ENCODE data around the gene ACP7. TPM values are rescaled to one million over a fixed set of nuclear protein-coding genes. Genes with fewer than 3 reads are reported as not detected.

ACP7 gene
- total and polyA plus RNA-seq, 8 donors: 0.13 to 0.23 (median 0.18) TPM; not detected in 2

DNA sequence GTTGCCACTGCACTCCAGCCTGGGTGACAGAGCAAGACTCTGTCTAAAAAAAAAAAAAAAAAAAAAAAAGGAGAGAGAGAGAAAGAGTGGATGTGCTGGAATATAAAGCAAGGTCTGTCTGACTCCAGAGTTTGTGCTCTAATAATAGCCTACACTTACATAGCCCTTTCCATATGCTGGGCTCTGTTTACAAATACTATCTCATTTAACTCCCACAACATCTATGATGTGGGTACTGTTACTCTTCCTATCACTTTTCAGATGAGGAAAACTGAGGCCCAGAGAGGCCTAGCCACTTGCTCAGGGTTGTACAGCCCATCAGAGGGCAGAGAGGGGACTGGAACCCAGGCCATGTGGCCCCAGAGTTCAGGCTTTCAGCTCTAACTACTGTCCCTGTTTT, 25.5 kb downstream of the ACP7 start:
- Histone ChIP-seq H3K4me1 (no peaks in the 10 kb centered on the region), H3K27ac (no peak overlapping the region), H3K27me3 (peaks cover 0 to 42% of the 10 kb centered on the region in 2 donors), H3K4me3 (no peak overlapping the region), H3K9me3 (no peaks in the 10 kb centered on the region), H3K36me3 (no peaks in the 10 kb centered on the region)
- no peak for TF ChIP-seq CTCF (IDR thresholded peaks at IDR 0.05)
- no peak for ATAC-seq
- intact Hi-C loops (cut with DNase I): no loop called here
- DNase-seq: no peak

DNA sequence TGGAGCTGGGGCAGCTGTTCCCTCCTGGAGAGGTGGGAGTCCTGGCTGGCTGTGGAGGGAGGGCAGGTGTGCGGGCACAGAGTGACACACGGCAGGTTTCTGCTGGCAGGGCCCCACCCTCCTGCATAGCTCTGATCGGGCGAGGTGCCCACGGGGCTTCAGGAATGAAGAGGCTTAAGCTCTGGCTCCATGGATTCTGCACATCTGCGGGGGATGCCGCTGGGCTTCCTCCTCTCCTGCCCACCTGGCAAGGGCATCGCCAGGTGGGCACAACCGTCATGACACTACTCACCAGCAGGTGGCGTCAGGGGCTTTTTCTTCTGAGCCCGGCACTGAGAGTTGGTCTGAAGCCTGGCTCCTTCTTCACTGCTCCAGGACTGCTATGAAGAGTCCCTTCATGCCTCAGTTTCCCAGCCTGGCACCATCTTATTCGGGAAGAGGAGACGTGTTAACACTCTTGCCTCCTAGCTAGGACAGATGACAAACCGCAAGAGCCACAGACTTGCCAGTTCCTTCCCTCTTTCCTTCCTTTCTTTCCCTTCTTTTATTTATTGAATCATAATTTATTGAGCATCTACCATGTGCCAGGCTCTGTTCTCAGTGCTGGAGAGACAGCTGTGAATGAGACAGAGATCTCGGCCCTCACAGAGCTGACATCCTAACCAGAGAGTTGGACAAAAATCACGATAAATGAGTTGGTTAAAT, 26.2 kb downstream of the ACP7 start:
- DNase-seq (peak in 2 of 4 donors; percentile 46 to 58), ATAC-seq (peak; percentile 94)
- Histone ChIP-seq H3K9me3 (no peaks in the 10 kb centered on the region), H3K27ac (no peak overlapping the region), H3K4me3 (no peak overlapping the region), H3K27me3 (peaks cover 0 to 34% of the 10 kb centered on the region in 2 donors), H3K4me1 (no peaks in the 10 kb centered on the region), H3K36me3 (no peaks in the 10 kb centered on the region)
- intact Hi-C loops (cut with DNase I): no loop called here
- TF ChIP-seq CTCF (IDR thresholded peaks at IDR 0.05): peak; percentile 71 to 86

DNA sequence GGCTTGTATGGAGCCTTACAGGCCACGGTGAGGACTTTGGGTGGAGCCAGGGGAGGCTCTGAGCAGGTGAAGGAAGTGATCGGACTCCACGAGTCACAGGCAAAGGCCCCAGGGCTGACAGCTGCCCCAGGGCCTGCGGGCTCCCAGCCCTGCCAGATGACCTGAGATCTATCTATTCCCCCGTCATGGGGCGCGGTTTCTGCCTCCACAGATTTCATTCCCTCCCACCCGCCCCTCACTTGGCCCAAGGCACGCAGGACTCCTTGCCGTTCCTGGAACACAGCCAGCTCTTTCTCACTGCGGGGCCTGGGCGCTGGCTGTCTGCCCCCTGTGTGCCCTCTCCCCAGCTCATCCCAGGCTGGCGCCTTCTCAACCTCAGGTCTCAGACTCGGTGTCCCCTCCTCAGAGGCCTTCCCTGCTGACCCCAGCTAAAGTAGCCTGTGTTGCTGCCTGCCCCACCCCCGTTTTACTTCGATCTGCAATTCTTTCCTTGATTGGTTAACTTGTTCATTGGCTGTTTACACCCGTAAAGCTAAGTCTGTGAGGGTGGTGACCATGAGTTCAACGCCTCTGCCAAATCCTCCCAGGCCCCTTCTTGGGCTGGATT, 27.5 kb downstream of the ACP7 start:
- H3K4me3 ChIP-seq: no peak overlapping the region
- H3K4me1 ChIP-seq: no peaks in the 10 kb centered on the region
- intact Hi-C loops (cut with DNase I): no loop called here
- DNase-seq (no peak), ATAC-seq (no peak)
- H3K27ac ChIP-seq: no peak overlapping the region
- no peaks in the 10 kb centered on the region for H3K36me3 ChIP-seq
- no peak for TF ChIP-seq CTCF (IDR thresholded peaks at IDR 0.05)
- H3K27me3 ChIP-seq: peaks cover 0 to 26% of the 10 kb centered on the region in 2 donors
- H3K9me3 ChIP-seq: no peaks in the 10 kb centered on the region

DNA sequence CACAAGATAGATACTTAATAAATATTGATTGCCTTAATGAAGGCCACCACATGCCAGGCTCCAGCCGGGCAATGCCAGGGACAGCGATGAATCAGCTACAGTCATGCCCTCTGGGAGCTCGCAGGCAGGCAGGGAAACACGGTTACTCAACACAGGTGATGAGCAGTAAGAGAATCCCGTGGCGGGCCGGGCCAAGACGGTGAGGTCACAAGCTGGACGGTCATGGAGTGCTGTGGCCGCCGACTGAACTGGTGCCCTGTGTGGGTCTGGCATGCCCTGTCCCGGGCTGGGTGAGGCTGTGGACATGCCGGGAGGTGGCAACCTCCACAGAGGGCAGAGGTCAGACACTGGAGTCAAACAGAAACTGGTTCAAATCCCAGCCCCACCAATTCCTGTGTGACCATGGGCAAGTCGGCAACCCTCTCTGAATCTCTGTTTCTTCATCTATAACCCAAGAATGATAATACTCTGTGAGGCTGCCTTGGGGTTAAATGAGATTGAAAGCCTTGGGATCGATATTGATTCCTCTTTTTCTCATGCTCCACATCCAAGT, 28.2 kb downstream of the ACP7 start:
- DNase-seq: no peak
- Histone ChIP-seq H3K27me3 (peaks cover 0 to 19% of the 10 kb centered on the region in 2 donors), H3K4me3 (no peak overlapping the region), H3K9me3 (no peaks in the 10 kb centered on the region), H3K36me3 (no peaks in the 10 kb centered on the region), H3K27ac (no peak overlapping the region), H3K4me1 (no peaks in the 10 kb centered on the region)
- ATAC-seq: no peak
- TF ChIP-seq CTCF (IDR thresholded peaks at IDR 0.05): no peak
- intact Hi-C loops (cut with DNase I): no loop called here

DNA sequence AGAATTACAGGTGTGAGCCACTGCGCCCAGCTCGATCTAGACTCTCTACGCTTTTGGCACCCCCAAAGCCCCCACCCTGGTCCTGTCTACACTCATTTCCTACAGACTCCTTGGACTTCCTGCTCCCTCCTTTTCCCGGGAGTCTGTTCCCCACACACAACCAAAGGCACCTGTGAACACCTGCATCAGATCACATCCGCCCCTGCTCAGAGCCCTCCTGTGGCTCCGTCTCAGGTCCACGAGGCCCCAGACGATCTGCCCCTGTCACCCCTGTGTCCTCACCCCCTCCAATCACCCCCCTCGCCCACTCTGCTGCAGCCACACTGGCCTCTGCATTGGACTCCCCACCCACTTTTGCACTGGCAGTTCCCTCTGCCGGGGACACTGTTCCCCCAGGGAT, 29.0 kb downstream of the ACP7 start:
- intact Hi-C loops (cut with DNase I): no loop called here
- no peak for TF ChIP-seq CTCF (IDR thresholded peaks at IDR 0.05)

More for the DNA sequence above, 29.0 kb downstream of the ACP7 start:
- no peak for ATAC-seq
- Histone ChIP-seq H3K27me3 (peaks cover 0 to 15% of the 10 kb centered on the region in 2 donors), H3K9me3 (no peaks in the 10 kb centered on the region), H3K36me3 (no peaks in the 10 kb centered on the region), H3K27ac (no peak overlapping the region), H3K4me3 (no peak overlapping the region), H3K4me1 (no peaks in the 10 kb centered on the region)
- no peak for DNase-seq
